GM21723 (cell line): Measurements from ENCODE around the gene HOXA2.

Experiments used
- ATAC-seq: cut with Tn5 transposase; IDR thresholded peaks from one replicate; pipeline ENCODE4 v1.9.1; 2021; ENCODE audit warnings: mild to moderate bottlenecking, moderate library complexity; ENCODE audit not compliant: unreplicated experiment

HOXA2 gene

GRCh38 chr7:27083646-27084045, 18.8 kb downstream of the HOXA2 start:
- ATAC-seq: no peak

GRCh38 chr7:27082171-27082570, 20.3 kb downstream of the HOXA2 start:
- ATAC-seq: no peak

GRCh38 chr7:27080844-27081436, 21.5 kb downstream of the HOXA2 start:
- ATAC-seq: no peak

- ATAC-seq: no peak
Observed at GRCh38 chr7:27079234-27079975, 23.1 kb downstream of the HOXA2 start.

- no peak for ATAC-seq
Observed at GRCh38 chr7:27078616-27079233, 23.8 kb downstream of the HOXA2 start.

GRCh38 chr7:27073076-27073475, 29.4 kb downstream of the HOXA2 start:
- no peak for ATAC-seq

- ATAC-seq: no peak
Observed at GRCh38 chr7:27071622-27072390, 30.7 kb downstream of the HOXA2 start.

GRCh38 chr7:27068259-27068658, 34.2 kb downstream of the HOXA2 start:
- ATAC-seq: no peak

- ATAC-seq: no peak
Observed at GRCh38 chr7:27066148-27066547, 36.3 kb downstream of the HOXA2 start.

GRCh38 chr7:27065709-27066108, 36.8 kb downstream of the HOXA2 start:
- no peak for ATAC-seq

GRCh38 chr7:27064661-27065060, 37.8 kb downstream of the HOXA2 start:
- ATAC-seq: no peak

GRCh38 chr7:27064159-27064558, 38.3 kb downstream of the HOXA2 start:
- ATAC-seq: no peak

- ATAC-seq: no peak
Observed at GRCh38 chr7:27062946-27063345, 39.5 kb downstream of the HOXA2 start.

- no peak for ATAC-seq
Observed at GRCh38 chr7:27053153-27053552, 49.3 kb downstream of the HOXA2 start.

GRCh38 chr7:27051451-27051850, 51.0 kb downstream of the HOXA2 start:
- ATAC-seq: no peak
